ENCODE measurements around the gene SIRT5.

- TF ChIP-seq CTCF (IDR thresholded peaks at IDR 0.05) (no peak), POLR2A (IDR thresholded peaks at IDR 0.05) (no peak)
Measured at GRCh38 chr6:13614126-13614925, 39.9 kb downstream of the SIRT5 start.

Data from body of pancreas (tissue), 4 donors.